IMR-90 (cell line): ENCODE results near the gene LGALS12. TPM values are rescaled to one million over a fixed set of nuclear protein-coding genes. Genes with fewer than 3 reads are reported as not detected.
"Not testable (repeated sequence)": the region's sequence is repeated elsewhere in the genome, so short reads cannot be mapped to it uniquely, and the experiment has no call there.

Experiments used
- ATAC-seq: fragments of 200-7000 bp; cut with Tn5 transposase; 2 replicates; pipeline ENCODE4 v1.9.1; 2020; ENCODE audit warnings: low read depth, mild to moderate bottlenecking, moderate library complexity
- BruUV-seq: library from RNA; stranded (reverse); fragments of 400-500 nt; replicated peaks from 2 replicates; lab custom pipeline; 2021; lab: Mats Ljungman, UMichigan
- CTCF ChIA-PET: fragments of 300-600 bp; formaldehyde crosslinking; extraction: SDS; loops from one replicate; lab custom pipeline; 2021; ENCODE audit warnings: antibody characterized with exemption; lab: Yijun Ruan, JAX
- POLR2A ChIA-PET: fragments of 300-600 bp; sonication (Branson Sonifier 250); formaldehyde crosslinking; loops from one replicate; lab custom pipeline; 2022; ENCODE audit warnings: antibody characterized with exemption; ENCODE audit not compliant: unreplicated experiment; lab: Charles Lee
- DNase-seq: peaks from one replicate; pipeline ENCODE4 v3.0.0; 2013
- H2AFZ ChIP-seq: replicated peaks from 2 replicates; pipeline ENCODE3; 2013; ENCODE audit warnings: low read length, mild to moderate bottlenecking; ENCODE audit not compliant: poor library complexity
- H2AK5ac ChIP-seq: 2 replicates; pipeline ENCODE4 v1.6.1; 2013; ENCODE audit warnings: low read depth, low read length, inconsistent platforms
- H2AK9ac ChIP-seq: replicated peaks from 2 replicates; pipeline ENCODE3; 2013; ENCODE audit warnings: mild to moderate bottlenecking, low read depth, low read length, moderate library complexity; ENCODE audit not compliant: poor library complexity
- H2BK120ac ChIP-seq: 2 replicates; pipeline ENCODE4 v1.6.1; 2013; ENCODE audit warnings: low read depth, low read length, inconsistent platforms
- H2BK15ac ChIP-seq: 3 replicates; pipeline ENCODE4 v1.6.1; 2013; ENCODE audit warnings: low read depth, low read length, inconsistent platforms
- H2BK20ac ChIP-seq: 2 replicates; pipeline ENCODE4 v1.6.1; 2013; ENCODE audit warnings: low read depth, mild to moderate bottlenecking, inconsistent platforms, low read length, moderate library complexity
- H2BK5ac ChIP-seq: 2 replicates; pipeline ENCODE4 v1.6.1; 2013; ENCODE audit warnings: mild to moderate bottlenecking, low read depth, low read length, inconsistent platforms; ENCODE audit not compliant: poor library complexity, severe bottlenecking
- H3K14ac ChIP-seq: replicated peaks from 2 replicates; pipeline ENCODE4 v1.6.1; 2013; ENCODE audit warnings: low read depth, low read length, inconsistent platforms
- H3K18ac ChIP-seq: 2 replicates; pipeline ENCODE4 v1.6.1; 2013; ENCODE audit warnings: low read depth, low read length, control low read depth
- H3K23ac ChIP-seq: 2 replicates; pipeline ENCODE4 v1.6.1; 2013; ENCODE audit warnings: low read depth, low read length, inconsistent platforms
- H3K27ac ChIP-seq: 2 replicates; pipeline ENCODE4 v1.5.1; 2013; ENCODE audit warnings: mild to moderate bottlenecking, control low read depth, low read length; ENCODE audit not compliant: insufficient read depth
- H3K27me3 ChIP-seq: 2 replicates; pipeline ENCODE4 v1.6.1; 2013; ENCODE audit warnings: low read length; ENCODE audit not compliant: control insufficient read depth, insufficient read depth
- H3K36me3 ChIP-seq: 2 replicates; pipeline ENCODE4 v1.6.1; 2013; ENCODE audit warnings: low read length, mixed read lengths; ENCODE audit not compliant: control insufficient read depth, insufficient read depth
- H3K4ac ChIP-seq: 2 replicates; pipeline ENCODE4 v1.6.1; 2013; ENCODE audit warnings: low read depth, low read length, inconsistent platforms
- H3K4me1 ChIP-seq: 2 replicates; pipeline ENCODE4 v1.6.1; 2013; ENCODE audit warnings: low read length, mixed read lengths; ENCODE audit not compliant: control insufficient read depth, insufficient read depth
- H3K4me2 ChIP-seq: 2 replicates; pipeline ENCODE4 v1.6.1; 2013; ENCODE audit warnings: low read depth, mild to moderate bottlenecking, control low read depth, low read length, moderate library complexity
- H3K4me3 ChIP-seq: 2 replicates; pipeline ENCODE4 v1.5.1; 2013; ENCODE audit warnings: low read depth, mild to moderate bottlenecking, control low read depth, low read length, moderate library complexity; ENCODE audit not compliant: insufficient read depth
- H3K56ac ChIP-seq: 2 replicates; pipeline ENCODE4 v1.6.1; 2013; ENCODE audit warnings: low read length, inconsistent platforms; ENCODE audit not compliant: insufficient read depth; ENCODE audit errors: extremely low read depth
- H3K79me1 ChIP-seq, 2 experiments: 2 replicates each; pipeline ENCODE4 v1.6.1; 2013; ENCODE audit warnings: low read length in 2 of 2, inconsistent platforms in 1 of 2, low read depth in 1 of 2
- H3K9ac ChIP-seq: 2 replicates; pipeline ENCODE4 v1.6.1; 2013; ENCODE audit warnings: low read depth, low read length, control low read depth
- H3K9me1 ChIP-seq: 2 replicates; pipeline ENCODE4 v1.6.1; 2013; ENCODE audit warnings: low read length, inconsistent platforms; ENCODE audit not compliant: insufficient read depth
- H3K9me3 ChIP-seq: 2 replicates; pipeline ENCODE4 v1.6.1; 2013; ENCODE audit warnings: low read length; ENCODE audit not compliant: control insufficient read depth, insufficient read depth
- H4K20me1 ChIP-seq: 2 replicates; pipeline ENCODE4 v1.6.1; 2013; ENCODE audit warnings: low read length, inconsistent platforms; ENCODE audit not compliant: insufficient read depth
- H4K5ac ChIP-seq: 2 replicates; pipeline ENCODE4 v1.6.1; 2013; ENCODE audit warnings: mild to moderate bottlenecking, low read depth, low read length, control low read depth
- H4K8ac ChIP-seq, 2 experiments: 2 replicates each; pipeline ENCODE4 v1.6.1; 2013; ENCODE audit warnings: low read depth in 2 of 2, low read length in 2 of 2, control low read depth in 1 of 2, inconsistent platforms in 1 of 2
- H4K91ac ChIP-seq: 2 replicates; pipeline ENCODE4 v1.6.1; 2013; ENCODE audit warnings: low read depth, low read length, inconsistent platforms; ENCODE audit not compliant: insufficient read depth
- WGBS, 2 experiments: methylation state at CpG; one replicate each; pipeline versions ENCODE4 v1.1.5 to v1.1.7; 2013; ENCODE audit warnings: missing lambda C conversion rate in 2 of 2; ENCODE audit not compliant: insufficient read length in 1 of 2; ENCODE audit errors: extremely low coverage in 2 of 2; 5-methylcytosine and 5-hydroxymethylcytosine counted together
- dilution Hi-C: fragments of 300-500 bp; cut with HindIII; formaldehyde crosslinking; loops from one replicate; pipeline ENCODE4 v1.14.3; 2018; ENCODE audit warnings: low sequenced_read_pairs; ENCODE audit not compliant: unreplicated experiment
- in situ Hi-C: fragments of 300-500 bp; cut with MboI; formaldehyde crosslinking; loops from 3 replicates; pipeline ENCODE4 v1.14.3; 2019; ENCODE audit warnings: low sequenced_read_pairs, inconsistent platforms, mixed read lengths
- intact Hi-C: fragments of 100-400 bp; cut with micrococcal nuclease; formaldehyde crosslinking; loops from 2 replicates; pipeline ENCODE4 v1.10.0; 2022
- polyA plus RNA-seq, 3 experiments: library from polyadenylated mRNA; depleted of rRNA; stranded (reverse); fragments of >200 nt; gene quantifications; 2 replicates each; pipeline ENCODE4 v1.2.3, GENCODE V29; 2012; ENCODE audit warnings: low replicate concordance in 1 of 3
- total RNA-seq: library from RNA; depleted of rRNA; stranded (reverse); fragments of >200 nt; gene quantifications from 2 replicates; pipeline ENCODE4 v1.2.3, GENCODE V29; 2012

The LGALS12 gene
- total and polyA plus RNA-seq, 2 of the 4 experiments (the other 2 are of a cell fraction), result not detected

DNA sequence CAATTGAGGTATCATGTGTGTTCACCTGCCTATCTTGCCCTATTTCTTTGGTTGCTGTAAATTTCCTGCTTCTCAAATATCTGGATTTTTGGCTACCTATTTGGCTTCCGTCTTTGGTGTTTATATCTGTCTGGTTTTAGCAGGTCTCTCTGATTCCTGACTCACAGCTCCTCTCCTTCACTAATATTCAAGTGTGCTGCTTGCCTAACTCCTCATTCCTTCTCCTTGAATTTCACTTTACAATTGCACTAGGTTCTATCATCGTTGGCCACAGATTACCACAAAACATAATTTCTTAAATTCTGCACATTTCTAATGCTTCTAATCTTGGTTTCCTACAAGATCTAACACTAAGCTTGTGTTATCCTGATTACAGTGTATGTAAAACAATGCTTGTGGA lies 36.6 kb downstream of the LGALS12 start:
- H2AK9ac ChIP-seq, in situ Hi-C loops, H2BK15ac ChIP-seq, H3K4ac ChIP-seq, H4K5ac ChIP-seq, H3K36me3 ChIP-seq, H3K79me1 ChIP-seq, H2AFZ ChIP-seq, H3K18ac ChIP-seq, H2BK5ac ChIP-seq, H3K9ac ChIP-seq, BruUV-seq, DNase-seq, H2BK120ac ChIP-seq, H3K9me3 ChIP-seq, H3K9me1 ChIP-seq, CTCF ChIA-PET, H4K8ac ChIP-seq, H3K23ac ChIP-seq, ATAC-seq, H3K14ac ChIP-seq, H3K56ac ChIP-seq, H3K27ac ChIP-seq, H4K20me1 ChIP-seq, dilution Hi-C loops, H3K4me2 ChIP-seq, H3K4me3 ChIP-seq, intact Hi-C loops, H4K91ac ChIP-seq, H3K4me1 ChIP-seq, H3K27me3 ChIP-seq, H2AK5ac ChIP-seq, POLR2A ChIA-PET, H2BK20ac ChIP-seq: not testable (repeated sequence)
- WGBS, 2 experiments, result no CpG with 5 or more reads among the region's 2 CpGs
